Upper lobe of left lung (tissue), 4 donors: ENCODE results near the gene GCG.

Experiments used
- EP300 ChIP-seq, 4 donors: sonication (generic); formaldehyde crosslinking; IDR thresholded peaks; one replicate each; pipeline ENCODE4 v1.5.1; 2017; ENCODE audit warnings: antibody characterized with exemption in 4 of 4, control low read depth in 2 of 4
- POLR2A ChIP-seq, 4 donors: fragments of 450-650 bp; IDR thresholded peaks; one replicate each; pipeline ENCODE4 v1.5.1; 2016 to 2017; ENCODE audit warnings: antibody characterized with exemption in 4 of 4, mild to moderate bottlenecking in 2 of 4
- POLR2AphosphoS5 ChIP-seq, 2 donors: sonication (generic); formaldehyde crosslinking; IDR thresholded peaks; one replicate each; pipeline ENCODE4 v1.5.1; 2017; ENCODE audit warnings: antibody characterized with exemption in 2 of 2

- TF ChIP-seq POLR2A (IDR thresholded peaks at IDR 0.05) (no peak), POLR2AphosphoS5 (IDR thresholded peaks at IDR 0.05) (no peak), EP300 (IDR thresholded peaks at IDR 0.05) (no peak)
Measured at GRCh38 chr2:162115076-162115475, 37.0 kb downstream of the GCG start.
